PFSK-1 (cell line): ENCODE results near the gene PTPRT.

ENCODE experiments used
- FOXP2 ChIP-seq: optimal IDR thresholded peaks from 2 replicates; pipeline ENCODE3; 2011; ENCODE audit warnings: borderline replicate concordance, control low read depth, inconsistent platforms; ENCODE audit not compliant: insufficient read depth; ENCODE audit errors: extremely low read length, extremely low read depth
- POLR2AphosphoS5 ChIP-seq: IDR thresholded peaks from 2 replicates; pipeline ENCODE4 v1.6.1; 2012; ENCODE audit warnings: low read depth, mild to moderate bottlenecking, control low read depth, low read length, moderate library complexity
- REST ChIP-seq, 2 experiments: IDR thresholded peaks; 2 replicates each; pipeline versions ENCODE4 v1.6.1 to v1.8.0; 2011 to 2012; ENCODE audit warnings: low read depth in 2 of 2, low read length in 2 of 2, control low read depth in 1 of 2, inconsistent platforms in 1 of 2, mild to moderate bottlenecking in 1 of 2, moderate library complexity in 1 of 2; ENCODE audit not compliant: insufficient read depth in 1 of 2
- SIN3A ChIP-seq: IDR thresholded peaks from 2 replicates; pipeline ENCODE4 v1.6.1; 2012; ENCODE audit warnings: mild to moderate bottlenecking, low read length, moderate library complexity, borderline replicate concordance; ENCODE audit not compliant: insufficient read depth
- TAF1 ChIP-seq: IDR thresholded peaks from 2 replicates; pipeline ENCODE4 v1.6.1; 2012; ENCODE audit warnings: low read length, control low read depth, borderline replicate concordance; ENCODE audit not compliant: insufficient read depth

Gene PTPRT

GRCh38 chr20:43009532-43009931 is 180.2 kb downstream of the PTPRT start:
- TF ChIP-seq SIN3A = no peak
- no peak for TF ChIP-seq TAF1
- no peak for TF ChIP-seq FOXP2
- TF ChIP-seq REST (IDR thresholded peaks at IDR 0.05; ENCODE audit: insufficient read depth in 1 of 2, low read depth in 2 of 2, low read length in 2 of 2) = no peak
- TF ChIP-seq POLR2AphosphoS5 = no peak

DNA sequence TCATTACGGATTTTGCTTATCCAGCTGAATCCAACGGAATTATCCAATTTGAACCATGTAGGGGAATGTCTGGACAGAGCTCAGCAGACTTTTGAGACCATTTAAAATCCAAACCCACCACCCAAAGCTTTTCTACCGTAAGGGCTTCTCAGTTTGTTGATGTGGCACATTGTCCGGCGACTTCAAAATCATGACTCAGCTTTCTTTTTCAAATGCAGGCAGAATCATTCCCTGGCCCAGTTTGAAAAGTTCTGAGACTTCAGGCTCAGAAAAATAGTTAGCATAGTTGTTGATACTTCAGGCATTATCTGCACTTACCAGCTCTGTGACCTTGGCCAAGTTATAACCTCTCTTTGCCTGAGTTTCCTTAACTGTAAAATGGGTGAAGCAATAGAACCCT is 182.2 kb downstream of the PTPRT start:
- TF ChIP-seq TAF1 (no peak), REST (IDR thresholded peaks at IDR 0.05; ENCODE audit: insufficient read depth in 1 of 2, low read depth in 2 of 2, low read length in 2 of 2) (no peak), FOXP2 (no peak), POLR2AphosphoS5 (no peak)

GRCh38 chr20:43006651-43007375 is 182.9 kb downstream of the PTPRT start:
- TF ChIP-seq FOXP2 = no peak
- TF ChIP-seq SIN3A = no peak
- TF ChIP-seq POLR2AphosphoS5 = no peak
- TF ChIP-seq TAF1 = no peak
- no peak for TF ChIP-seq REST (IDR thresholded peaks at IDR 0.05; ENCODE audit: insufficient read depth in 1 of 2, low read depth in 2 of 2, low read length in 2 of 2)

DNA sequence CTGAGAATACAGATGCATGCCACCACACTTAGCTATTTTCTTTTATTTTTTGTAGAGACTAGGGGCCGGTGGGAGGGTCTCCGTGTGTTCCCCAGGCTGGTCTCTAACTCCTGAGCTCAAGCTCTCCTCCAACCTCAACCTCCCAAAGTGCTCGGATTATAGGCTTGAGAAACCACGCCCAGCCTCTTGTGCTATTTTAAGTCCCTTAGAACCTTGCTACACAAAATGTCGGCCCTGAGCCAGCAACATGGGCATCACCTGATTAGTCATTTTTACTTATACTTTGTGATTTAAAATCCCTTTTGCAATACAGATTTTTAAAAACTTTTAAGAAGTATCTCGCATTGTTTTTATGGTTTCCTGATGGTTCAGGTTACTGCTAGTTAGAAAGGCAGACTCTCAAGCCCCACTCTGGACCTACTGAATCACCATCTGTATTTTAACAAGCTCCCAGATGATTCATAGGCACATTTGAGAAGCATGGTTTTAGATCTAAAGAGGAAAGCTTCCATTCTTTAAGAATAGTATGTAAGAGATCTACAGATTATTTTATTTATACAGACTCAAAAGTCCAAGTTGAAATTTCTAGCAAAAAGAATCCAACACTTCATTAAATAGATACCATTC is 186.3 kb downstream of the PTPRT start:
- TF ChIP-seq TAF1 (no peak), FOXP2 (no peak), POLR2AphosphoS5 (no peak), SIN3A (no peak), REST (IDR thresholded peaks at IDR 0.05; ENCODE audit: insufficient read depth in 1 of 2, low read depth in 2 of 2, low read length in 2 of 2) (no peak)
